Astrocyte of the hippocampus (primary cell): ENCODE measurements around the gene GDF7.
"Not testable (repeated sequence)": the region's sequence is repeated elsewhere in the genome, so short reads cannot be mapped to it uniquely, and the experiment has no call there.

ENCODE experiments used
- DNase-seq: peaks from one replicate; pipeline ENCODE4 v3.0.0; 2011; ENCODE audit warnings: low read depth, low spot score

Gene GDF7

DNA sequence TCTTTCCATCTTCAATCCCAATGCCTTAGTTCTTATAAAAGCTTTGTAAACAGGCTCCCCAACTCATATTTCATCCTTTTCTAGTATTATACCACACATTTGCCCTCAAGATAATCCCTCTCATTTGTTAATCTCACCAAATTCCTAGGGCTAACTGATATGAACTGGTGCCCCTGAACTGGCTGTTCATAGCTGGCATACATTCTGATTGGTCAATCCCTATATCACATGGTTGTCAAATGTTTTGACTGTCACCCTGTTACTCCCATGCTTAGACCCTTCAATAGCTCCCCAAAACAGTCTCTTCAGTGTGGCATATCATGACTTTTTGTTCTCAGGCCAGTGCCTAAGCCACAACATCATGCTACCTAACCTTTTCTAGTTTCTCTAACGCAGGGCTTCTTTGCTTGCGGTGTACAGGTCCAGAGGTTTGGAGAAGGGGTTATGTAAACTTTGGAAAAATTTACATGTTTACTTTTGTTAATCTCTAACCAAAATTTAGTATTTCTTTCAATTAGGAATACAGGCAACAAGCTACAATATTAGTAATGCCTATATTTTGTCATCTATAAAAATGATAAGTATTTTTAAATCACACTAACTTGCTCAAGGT, 30.5 kb downstream of the GDF7 start:
- no peak for DNase-seq

- DNase-seq, result no peak
Measured at GRCh38 chr2:20698916-20699613, 32.1 kb downstream of the GDF7 start.

DNA sequence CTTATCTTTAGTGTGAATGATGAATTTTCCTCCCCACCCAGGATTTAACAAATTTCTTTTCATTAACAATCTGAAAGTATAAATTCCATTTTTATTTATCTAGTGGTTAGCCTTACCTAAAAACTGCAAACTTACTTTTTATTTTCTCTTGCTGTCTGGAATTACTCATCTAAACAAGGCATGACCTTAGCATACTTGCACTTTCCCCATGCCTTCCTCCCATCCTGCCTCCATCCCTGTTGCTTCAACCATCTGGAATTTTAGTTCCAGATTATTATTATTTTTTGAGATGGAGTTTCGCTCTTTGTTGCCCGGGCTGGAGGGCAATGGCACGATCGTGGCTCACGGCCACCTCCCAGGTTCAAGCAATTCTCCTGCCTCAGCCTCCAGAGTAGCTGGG, 35.6 kb downstream of the GDF7 start:
- DNase-seq, result no peak

- no peak for DNase-seq
Measured at GRCh38 chr2:20704886-20705285, 37.9 kb downstream of the GDF7 start.

DNA sequence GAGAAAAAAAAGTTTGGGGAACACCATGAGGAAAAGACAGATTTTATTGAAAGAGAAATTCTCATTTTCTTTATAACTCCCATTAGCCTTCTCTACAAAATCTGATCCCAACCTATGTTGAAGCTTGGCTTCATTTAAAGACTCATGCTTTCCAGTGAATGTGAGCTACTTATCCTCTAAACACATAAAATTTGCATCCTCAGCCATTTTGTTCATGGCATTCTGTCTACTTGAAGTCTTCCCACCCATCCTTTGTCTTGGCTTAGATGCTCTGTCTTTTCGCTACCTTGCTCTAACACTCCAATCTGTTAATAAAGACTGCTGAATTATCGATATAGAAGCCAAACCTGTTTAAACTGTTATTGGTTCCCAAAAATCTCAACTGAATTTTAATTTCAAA, 39.3 kb downstream of the GDF7 start:
- no peak for DNase-seq

- DNase-seq, result no peak
Measured at GRCh38 chr2:20706786-20707185, 39.8 kb downstream of the GDF7 start.

- no peak for DNase-seq
Measured at GRCh38 chr2:20707601-20708000, 40.7 kb downstream of the GDF7 start.

DNA sequence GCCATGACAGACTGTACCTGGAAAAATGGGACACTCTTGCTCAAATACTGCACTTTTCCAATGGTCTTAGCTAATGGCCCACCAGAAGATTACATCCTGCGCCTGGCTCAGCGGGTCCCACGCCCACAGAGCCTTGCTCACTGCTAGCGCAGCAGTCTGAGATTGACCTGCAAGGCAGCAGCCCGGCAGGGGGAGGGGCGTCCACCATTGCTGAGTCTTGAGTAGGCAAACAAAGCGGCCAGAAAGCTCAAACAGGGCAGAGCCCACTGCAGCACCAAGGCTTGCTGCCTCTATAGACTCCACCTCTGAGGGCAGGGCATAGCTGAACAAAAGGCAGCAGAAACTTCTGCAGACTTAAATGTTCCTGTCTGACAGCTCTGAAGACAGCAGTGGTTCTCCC, 44.7 kb downstream of the GDF7 start:
- DNase-seq, result not testable (repeated sequence)

DNA sequence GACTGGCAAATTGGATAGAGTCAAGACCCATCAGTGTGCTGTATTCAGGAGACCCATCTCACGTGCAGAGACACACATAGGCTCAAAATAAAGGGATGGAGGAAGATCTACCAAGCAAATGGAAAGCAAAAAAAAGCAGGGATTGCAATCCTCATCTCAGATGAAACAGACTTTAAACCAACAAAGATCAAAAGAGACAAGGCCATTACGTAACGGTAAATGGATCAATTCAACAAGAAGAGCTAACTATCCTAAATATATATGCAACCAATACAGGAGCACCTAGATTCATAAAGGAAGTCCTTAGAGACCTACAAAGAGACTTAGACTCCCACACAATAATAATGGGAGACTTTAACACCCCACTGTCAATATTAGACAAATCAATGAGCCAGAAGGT, 46.6 kb downstream of the GDF7 start:
- DNase-seq, result not testable (repeated sequence)

- not testable (repeated sequence) for DNase-seq
Measured at GRCh38 chr2:20714412-20714811, 47.5 kb downstream of the GDF7 start.

GRCh38 chr2:20716164-20716563, 49.2 kb downstream of the GDF7 start:
- not testable (repeated sequence) for DNase-seq

- no peak for DNase-seq
Measured at GRCh38 chr2:20717641-20718040, 50.7 kb downstream of the GDF7 start.

- DNase-seq, result no peak
Measured at GRCh38 chr2:20722592-20723240, 55.8 kb downstream of the GDF7 start.

DNA sequence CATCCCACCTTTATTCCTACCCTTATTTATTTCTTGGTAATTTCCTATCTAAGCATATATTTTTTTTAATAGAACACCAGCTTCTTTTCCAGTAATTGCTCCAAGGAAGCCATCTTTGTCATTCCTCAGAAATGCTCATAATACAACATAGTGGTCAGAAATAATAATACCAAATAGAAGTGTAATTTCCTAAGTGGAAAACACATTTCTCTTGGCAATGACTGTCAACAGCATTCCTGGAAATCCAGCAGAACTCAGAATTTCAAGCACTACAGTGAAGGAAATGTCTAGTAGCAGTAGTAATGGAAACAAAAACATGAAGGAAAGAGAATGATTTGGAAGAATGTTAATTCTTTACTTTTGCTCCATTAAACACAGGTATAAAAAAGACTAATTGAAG, 56.6 kb downstream of the GDF7 start:
- peak; percentile 59 for DNase-seq

GRCh38 chr2:20724500-20725053, 57.6 kb downstream of the GDF7 start:
- DNase-seq, result no peak

DNA sequence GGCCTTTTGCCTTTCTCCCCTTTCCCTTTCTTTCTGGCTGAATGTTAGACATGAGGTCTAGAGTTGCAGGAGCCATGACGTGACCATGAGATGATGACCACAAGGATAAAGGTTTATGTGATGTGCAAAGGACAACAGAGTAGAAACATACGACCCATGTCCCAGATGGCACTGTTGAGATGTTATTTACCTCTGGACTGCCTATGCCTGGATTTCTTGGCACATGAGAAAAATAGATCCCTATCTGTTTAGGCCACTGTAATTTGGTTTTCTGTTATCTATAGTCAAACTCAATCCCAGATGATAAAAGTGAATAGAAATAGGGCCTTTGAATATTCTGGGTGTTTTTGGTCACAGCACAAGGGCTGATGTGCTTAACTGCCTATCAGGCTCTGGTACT, 58.8 kb downstream of the GDF7 start:
- no peak for DNase-seq

DNA sequence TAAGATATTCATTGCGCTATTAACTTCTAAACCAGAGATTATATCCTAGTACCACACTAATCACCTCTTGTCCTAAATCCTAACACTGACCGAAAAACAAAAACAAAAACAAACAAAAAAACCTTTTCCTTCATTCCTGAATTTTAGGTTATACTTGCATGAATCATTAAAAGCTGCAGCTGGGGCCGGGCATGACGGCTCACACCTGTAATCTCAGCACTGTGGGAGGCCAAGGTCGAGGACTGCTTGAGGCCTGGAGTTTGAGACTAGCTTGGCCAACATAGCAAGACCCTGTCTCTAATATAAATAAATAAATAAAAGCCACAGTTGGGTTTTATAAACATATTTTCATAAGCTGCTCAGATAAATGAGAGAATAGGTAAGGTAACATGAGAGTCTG, 60.0 kb downstream of the GDF7 start:
- DNase-seq, result no peak

DNA sequence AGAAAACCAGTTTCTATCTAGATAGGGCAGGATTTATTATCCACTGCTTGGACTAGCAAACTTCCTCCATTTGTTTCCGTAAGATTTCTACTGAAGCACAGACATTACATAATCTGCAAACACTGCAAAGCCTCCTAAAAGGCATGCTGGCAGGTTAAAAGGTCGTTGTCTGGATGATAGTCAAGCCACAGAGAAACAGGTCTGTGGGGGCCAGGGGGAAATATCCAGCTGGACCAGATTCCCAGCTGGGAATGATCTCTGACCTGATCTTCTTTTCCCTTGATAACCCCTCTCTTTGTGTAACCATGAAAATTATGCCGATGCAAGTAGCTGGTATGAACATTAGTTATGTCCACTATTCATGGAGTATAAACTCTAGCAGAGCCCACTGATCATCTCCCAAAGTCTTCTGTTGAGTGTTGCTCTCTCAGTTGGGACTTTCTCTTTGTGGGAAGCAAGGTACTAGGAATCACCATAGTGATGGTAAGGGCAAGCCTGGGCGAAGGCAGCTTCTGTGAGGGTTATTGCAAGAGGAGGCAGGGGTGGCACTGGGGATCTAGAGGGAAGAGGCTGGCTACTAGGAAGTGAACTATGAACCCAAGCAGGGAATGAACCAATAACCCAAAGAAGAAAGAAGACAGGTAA, 61.3 kb downstream of the GDF7 start:
- peak; percentile 31 for DNase-seq
